NCI-H524 (cell line): Measurements from ENCODE around the gene SEMA3B.
"Not testable (repeated sequence)": the region's sequence is repeated elsewhere in the genome, so short reads cannot be mapped to it uniquely, and the experiment has no call there.

Experiments
- DNase-seq, 2 experiments: peaks; one replicate each; lab custom pipeline; 2025; lab: John Stamatoyannopoulos, UW

SEMA3B gene

DNA sequence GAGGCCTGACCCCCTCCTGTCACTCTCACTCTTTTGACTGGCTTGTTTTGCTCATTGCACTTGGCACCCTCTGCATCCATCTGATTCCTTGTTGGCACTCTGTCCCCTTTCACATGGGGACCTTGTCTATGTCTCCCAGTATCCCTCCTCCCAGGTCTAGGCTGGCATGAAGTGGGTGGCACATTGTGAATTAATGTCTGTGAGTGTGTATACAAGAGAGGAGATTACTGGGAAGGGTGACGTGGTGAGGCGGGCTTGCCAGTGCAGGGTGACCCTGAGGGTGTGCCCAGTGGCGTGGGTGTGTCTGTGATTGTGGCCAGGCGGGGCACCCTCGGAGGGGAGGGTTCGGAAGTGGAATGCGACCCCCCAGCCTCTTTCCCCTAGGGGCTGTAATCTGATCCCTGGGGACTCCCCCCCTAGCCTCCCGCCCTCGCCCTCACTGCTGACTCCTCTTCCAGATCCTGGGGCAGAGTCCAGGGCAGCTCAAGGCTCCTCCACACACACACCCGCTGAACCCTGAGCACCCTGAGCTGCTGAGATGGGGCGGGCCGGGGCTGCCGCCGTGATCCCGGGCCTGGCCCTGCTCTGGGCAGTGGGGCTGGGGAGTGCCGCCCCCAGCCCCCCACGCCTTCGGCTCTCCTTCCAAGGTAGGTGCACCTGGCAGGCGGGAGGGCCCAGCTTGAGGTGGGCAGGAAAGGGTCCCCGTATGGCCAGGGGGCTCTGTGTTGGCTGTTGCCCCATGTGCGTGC lies at the start of gene SEMA3B:
Gene SEMA3B (plus strand): TSS at position 445 of the 749 bp plus-strand sequence. CDS start 94 bp downstream, at position 539.
- DNase-seq: no peak

DNA sequence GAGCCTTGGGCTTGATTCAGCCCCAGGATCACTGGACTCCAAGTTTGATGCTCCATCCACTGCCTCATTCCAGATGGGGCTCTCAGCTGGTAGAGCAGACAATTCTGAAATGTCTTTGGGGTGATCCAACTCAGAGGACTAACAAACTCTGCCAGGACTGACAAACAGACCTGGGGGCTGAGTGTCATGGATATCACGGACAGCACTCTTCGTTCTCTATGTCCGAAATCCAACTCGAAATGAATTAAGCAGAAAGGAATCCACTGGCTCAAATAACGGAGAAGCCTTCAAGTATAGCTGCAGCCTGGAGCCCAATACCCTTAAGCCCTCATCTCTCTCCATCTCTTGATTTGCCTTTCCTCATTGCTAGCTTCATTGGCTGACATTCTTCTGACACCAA lies 49.7 kb upstream of the SEMA3B start:
- no peak for DNase-seq

DNA sequence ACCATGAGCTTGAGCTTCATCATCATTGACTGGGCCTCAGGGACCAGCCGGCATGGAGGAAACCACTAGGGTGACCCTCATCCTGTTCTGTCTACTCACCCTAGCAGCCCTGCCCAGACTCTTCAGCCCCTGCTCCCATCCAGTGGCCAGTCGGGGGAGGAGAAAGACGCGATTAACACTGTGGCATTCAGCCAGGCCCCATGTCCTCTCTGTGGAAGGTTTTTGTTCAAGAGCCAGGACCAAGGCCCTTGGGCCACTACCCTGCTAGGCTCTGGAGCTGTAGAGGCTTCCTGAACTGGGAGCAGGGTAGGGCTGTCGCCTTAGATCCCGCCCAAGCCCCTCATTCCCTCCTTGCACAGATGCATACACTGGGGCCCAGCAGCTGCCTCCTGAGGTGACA lies 48.8 kb upstream of the SEMA3B start:
- no peak for DNase-seq

DNA sequence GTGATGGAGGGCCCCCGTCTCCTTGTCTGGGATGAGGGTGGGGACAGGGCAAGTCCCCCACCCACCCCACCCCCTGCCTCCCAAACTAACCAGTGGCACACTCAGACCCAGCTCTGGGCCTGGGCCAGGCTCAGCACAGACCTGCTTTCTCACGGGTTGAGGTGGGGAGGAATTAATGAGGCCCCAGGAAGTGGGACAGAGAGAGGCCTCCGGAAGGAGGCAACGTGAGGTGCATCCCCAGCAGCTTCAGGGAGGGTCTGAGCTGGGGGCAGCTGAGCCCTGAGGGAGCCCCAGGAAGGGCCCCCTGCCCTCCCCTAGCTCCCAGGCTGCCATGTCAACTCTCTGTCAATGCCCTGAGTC lies 47.9 kb upstream of the SEMA3B start:
- no peak for DNase-seq

DNA sequence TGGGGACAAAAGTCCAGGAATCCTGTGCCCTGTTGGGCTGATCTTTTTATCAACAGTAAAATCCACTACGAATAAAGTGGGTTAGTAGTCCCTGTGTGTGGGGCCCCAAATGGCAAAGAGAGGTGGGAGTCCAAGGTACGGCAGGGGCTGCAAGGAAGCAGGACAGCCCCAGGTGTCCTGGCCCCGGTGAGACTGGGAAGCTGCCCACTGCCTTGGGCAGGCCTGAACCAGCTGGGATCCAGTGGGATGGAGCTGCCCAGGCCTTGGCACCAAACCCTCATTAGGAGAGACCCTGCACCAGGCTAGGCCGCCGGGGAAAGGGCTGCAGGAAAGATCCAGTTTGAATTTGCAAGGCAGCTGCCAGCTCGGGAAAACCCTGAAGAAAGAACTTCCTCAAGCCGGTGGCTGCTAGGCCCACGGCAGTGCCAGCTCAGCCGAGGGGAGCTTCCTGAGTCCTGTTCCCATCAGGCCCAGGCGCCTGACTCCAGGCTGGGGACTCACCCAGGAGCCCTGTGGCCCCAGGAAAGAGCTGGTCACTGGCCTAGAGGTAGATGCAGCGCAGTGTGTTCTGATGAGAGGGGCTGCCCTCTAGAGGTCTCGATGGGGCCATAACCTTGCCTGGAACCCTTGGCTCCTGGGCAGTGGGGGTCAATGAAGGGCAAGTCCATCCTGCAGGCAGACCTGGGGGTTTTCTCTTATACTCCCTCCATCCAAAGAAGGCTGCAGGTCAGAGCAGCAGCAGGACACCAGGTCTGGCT lies 47.4 kb upstream of the SEMA3B start:
- no peak for DNase-seq

DNA sequence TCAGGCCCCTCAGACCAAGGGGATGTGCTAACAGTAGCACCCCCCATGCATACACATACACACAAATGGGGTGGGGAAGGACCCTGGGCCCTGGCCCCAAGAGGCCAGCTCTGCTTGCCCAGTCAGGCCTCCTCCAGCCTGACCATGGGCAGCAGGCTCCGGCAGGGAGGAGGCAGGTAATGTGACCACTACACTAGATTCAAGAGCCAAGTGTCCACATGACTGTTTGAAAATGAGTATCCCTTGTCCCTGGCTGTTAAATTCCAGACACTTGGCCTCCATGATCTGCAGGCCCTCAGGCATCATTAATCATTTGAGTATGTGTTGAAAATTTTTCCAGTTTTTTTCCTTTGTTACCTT lies 46.8 kb upstream of the SEMA3B start:
- DNase-seq: no peak

DNA sequence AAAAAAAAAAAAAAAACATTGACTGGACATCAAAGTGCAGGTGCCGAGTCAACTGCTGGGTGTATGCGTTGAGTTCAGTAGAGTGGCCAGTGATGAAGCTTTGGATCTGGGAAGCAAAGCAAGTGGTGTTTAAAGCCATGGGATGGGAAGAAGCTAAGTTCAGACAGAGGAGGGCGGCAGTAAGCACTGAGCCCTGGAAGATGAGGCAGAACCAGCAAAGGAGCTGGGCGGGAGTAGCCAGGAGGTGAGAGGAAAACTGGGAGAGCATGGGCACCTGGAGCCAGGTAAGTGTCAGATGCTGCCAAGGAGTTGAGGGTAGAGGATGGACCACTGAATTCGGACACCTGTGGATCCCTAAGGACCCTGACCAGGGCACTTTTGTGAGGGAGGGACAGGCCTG lies 44.3 kb upstream of the SEMA3B start:
- DNase-seq: no peak

DNA sequence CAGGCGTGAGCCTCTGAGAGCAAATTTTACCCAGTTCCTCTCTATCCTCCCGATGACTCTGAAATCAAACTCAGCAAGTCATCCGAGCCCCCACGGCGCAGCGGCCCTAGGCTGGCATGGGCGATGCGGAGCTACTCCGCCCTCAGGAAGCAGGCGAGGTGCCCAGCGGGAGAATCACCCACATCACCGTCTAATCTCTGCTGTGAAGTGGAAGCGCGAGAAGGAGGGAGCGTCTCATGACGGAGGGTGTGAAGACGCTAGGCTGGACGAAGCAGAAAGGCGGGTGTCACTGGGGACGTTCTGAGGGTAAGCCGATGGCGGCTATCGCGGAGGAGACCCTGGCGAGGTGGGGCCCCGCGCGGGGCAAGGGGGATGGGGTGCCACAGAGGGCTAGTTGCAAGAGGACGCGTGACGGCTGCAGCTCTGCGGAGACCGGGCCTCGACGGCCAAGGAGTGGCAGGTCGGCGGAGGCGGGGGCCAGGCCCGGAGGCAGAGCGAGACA lies 42.0 kb upstream of the SEMA3B start:
- peak; percentile 33 to 70 for DNase-seq

DNA sequence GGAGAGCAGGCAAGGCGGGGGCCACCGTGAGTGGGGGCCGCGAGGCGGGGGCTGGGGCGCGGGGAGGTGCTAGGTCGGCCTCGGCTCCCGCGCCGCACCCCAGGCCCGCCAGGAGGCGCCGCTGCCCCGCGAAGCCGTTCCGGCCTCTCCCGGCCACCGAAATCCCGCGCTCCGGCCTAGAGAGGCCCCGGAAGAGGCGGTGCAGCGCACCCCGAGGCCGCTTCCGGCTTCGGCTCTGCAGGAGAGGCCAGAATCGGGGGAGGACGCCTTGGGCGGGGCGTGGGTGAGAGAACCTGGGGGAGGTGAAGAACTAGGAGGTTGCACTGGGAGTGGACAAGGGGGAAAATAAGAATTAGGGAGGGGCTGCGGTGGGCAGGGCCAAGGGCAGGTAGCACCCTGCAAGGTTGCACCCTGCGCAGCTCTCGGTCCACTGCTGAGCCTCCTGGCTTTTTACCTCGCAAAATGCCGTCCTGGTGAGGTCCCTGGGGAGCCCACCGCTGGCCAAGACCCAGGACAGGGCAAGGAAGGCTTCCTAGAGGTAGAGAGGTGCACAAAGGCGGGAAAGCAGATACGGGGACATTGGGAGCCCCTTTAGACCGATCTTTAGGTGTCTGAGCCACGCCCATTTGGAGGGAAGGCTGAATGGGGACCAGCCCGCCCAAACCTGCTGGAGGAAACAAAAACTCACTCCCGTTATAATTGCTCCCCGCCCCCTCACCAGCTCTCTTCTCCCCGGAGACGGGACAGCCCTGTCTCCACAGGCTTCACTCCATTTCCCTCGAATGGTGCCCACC lies 41.4 kb upstream of the SEMA3B start:
- DNase-seq: peak; percentile 77 to 92

DNA sequence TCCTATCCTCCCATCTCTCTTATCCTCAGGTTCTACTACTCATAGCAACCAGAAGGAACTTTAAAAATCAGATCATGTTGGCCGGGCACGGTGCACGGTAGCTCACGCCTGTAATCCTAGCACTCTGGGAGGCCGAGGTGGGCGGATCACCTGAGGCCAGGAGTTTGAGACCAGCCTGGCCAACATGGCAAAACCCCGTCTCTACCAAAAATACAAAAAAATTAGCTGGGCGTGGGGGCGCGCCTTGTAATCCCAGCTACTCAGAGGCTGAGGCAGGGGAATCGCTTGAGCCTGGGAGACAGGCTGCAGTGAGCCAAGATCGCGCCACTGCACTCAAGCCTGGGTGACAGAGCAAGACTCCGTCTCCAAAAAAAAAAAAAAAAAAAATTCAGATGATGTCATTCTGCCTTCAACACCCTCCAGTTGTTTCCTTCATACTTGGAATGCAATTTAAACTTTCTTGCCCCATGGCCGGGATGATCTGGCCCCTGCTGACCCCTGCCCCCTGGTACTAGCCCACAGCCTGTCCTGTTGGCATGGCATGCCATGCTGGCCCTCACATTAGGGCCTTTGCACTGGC lies 40.7 kb upstream of the SEMA3B start:
- DNase-seq: not testable (repeated sequence)

DNA sequence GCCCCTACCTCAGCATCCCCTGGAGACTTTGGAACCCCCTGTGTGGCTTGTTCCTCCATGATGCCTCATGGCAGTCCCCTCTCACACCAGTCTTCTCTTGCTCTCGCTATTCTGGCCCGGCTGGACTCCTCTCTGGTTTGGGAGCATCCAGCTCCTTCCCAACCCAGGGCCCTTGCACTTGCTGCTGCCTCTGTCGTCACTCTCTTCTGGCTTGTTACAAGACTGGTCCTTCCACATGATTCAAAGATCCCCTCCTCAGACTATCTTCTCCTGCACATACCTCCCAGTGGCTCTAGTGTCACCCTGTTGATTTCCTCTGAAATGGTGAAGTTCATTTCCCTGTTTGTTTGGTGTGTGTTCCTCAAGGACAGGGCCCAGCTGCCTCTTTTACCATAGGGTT lies 39.5 kb upstream of the SEMA3B start:
- DNase-seq: no peak

DNA sequence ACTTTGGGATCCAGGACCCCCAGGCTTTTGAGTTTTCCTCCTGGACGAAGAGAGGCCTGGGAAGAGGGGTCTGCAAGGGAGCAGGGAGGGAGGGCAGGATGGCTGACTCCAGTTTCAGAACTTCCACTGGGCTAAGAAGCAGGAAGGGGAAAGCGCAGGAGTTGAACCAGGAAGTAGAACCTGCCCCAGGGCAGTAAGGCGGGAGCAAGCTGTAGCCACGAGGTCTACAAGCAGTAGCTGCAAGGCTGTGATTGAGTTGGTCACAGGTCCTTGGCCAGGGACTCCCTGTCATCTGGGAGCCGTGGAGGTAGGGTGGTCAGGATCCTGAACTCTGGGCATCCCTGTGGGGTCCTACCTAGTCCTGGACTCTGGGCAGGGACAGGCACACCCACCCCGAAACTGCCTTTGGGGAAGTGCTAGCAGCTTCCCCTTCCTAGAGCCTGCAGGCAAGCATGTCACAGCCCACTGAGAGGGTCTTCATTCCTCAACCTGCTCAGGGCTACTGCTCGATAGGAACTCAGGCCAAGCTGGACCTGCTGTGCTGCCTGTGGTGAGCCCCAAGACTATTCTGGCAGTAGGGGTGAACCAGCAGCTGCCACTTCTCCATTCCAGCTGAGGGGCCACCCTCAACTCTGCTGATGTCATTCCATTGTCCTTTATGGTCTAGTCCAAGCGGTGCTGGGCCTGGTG lies 38.7 kb upstream of the SEMA3B start:
- no peak for DNase-seq

DNA sequence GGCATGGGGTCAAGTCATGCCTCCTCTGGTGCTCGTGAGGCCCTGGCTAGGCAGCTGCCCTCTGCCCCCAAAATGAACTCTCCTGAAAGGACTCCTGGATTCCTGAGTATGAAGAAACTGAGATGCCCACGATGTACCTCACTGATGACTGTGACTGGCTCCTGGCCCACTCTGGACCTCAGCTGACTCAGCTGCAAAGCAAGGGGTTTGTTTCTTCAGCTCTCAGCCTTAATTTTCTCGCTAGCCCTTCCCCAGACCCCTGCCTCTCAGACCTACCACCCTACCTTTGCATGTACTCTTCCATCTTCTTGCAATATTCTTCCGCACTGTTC lies 38.2 kb upstream of the SEMA3B start:
- DNase-seq: no peak

DNA sequence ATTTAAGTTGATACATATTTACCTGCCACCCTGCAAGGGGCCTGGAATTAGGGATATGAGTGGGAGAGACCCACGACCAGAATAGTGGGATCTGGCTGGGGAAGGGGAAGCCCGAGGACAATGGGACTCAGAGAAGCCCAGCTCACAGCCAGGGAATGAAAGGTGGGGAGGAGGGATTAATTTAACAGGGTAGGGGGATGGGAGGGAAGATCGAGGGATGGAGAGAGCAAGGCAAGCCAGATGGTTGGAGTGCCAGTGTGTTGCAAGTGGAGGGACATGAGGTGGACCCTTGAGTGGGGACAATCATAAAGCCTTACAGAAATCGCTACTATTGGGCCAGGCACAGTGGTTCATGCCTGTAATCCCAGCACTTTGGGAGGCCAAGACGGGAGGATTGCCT lies 37.4 kb upstream of the SEMA3B start:
- DNase-seq: peak in 1 of 2 experiments; percentile 58

DNA sequence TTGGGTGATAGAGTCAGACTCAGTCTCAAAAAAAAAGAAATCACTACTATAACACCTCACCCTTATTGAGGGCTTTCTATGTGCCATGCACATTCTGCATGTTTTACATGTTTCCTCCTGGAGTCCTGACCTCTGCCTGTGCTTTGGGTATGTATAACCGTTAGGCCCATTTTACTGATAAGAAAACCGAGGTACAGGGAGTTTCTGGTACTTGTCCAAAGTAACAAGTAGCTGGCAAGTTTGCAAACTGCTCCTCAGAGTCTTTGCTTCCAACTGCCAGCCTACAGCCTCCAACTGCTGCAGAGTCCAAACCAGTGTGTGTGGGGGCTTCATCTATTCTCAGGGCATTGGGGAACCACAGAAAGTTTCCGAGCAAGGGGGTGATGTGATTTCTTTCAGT lies 36.6 kb upstream of the SEMA3B start:
- DNase-seq: no peak

DNA sequence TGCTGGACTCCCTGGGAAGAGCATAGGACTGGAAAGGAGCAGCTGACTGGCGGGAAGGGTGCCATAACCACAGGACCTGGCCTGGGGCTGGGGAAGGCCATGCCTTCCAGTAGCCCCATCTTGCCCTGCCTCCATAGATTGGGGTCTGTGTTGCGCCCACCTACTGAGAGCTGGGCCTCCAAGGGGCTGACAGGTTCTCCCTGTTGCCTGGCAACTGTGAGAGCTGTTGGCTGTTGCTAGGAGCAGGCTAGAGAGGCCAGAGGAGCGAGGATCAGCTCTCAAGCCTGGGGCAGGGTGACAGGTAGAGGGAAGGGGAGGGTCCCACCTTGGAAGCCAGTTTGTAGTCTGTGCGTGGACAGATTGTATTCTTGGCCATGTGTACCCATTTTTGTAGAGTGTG lies 35.8 kb upstream of the SEMA3B start:
- DNase-seq: peak in 1 of 2 experiments; percentile 14

DNA sequence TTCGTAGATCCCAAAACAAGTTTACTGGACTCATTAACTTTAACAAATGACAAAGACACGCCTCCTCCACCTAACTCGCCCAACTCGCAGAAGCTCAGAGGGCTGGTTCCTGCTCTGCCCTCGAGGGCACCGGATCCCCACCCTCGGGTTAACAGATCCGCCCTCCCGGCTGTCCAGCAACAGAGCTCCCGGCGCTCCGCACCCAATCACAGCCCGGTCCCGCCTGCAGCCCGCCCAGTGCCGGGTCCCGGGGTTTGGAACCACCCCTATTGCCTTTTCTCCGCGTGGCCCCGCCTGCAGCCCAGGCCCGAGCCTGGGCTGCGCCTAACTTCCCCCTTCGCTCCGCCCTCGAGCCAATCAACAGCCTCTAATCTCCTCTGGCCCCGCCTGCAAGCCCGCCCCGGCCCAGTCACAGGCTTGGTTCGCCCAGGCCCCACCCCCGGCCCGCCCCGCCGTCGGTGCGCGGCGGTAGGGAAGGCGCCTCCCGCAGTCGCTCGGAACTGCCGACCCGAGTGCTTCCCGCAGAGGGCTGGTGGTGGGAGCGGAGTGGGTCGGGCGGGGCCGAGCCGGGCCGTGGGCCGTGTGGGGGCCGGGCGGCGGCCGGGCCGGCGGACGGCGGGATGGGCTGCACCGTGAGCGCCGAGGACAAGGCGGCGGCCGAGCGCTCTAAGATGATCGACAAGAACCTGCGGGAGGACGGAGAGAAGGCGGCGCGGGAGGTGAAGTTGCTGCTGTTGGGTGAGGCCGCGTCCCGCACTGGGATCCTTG lies 33.0 kb upstream of the SEMA3B start, which contains the start of gene GNAI2:
Gene GNAI2 (plus strand): TSS at position 489 of the 768 bp plus-strand sequence. CDS start 132 bp downstream, at position 621.
- peak; percentile 94 to 96 for DNase-seq

DNA sequence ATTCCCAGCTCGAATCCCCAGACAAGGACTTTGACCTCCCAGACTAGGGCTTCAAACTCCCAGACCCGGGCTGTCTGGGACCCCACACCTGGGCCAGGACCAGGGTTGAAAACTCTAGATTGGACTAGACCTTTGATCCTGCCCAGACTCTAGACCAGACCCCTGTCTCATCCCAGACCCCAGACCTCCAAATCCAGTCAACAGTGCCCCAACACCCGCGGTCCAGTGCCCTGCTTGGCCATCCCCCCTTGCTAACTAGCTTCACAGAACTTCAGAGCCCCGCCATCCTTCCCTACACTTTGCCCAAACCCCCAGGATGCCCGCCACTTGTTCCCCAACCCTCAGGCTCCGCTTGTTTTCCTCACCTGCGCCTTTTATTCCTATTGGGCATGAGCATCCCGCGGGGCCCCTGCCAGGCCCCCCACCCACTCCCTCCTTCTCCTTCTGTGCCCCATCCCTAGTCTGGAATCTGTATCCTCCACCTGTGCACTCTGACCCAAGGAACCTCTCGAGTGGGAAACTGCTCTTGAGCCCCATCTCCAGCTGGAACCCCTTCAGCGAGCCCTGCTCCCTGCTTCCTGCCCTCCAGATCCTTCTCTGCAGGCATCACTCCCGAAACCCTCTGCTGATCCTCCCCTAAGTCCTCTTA lies 32.3 kb upstream of the SEMA3B start:
- no peak for DNase-seq

DNA sequence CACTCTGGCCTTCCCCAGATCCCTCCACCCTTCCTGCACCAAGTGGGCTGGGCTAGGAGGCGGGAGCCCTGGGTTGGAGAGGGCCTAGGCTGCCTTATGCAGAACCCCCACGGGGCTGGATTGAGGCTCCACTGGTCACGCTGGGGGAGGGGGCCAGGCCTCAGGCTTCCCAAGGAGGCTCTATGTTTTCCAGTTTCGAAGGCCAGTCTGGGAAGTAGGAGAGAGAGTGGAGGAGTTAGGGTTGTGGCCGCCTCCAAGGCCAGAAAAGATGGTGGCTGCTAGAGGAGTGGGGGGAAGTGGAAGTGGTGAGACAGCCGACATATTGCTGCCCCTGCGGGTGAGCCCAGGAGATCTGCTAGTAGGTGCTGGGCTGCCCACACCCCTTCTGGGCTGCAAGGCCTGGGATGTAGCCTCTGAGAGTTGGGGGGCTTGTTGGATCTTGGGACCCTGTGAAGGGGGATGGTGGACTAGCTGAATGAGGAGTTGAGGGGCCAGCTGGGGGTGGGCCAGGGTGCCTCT lies 31.8 kb upstream of the SEMA3B start:
- no peak for DNase-seq
